MM.1S (cell line): Measurements from ENCODE around the gene PTPRO.

Source experiments
- EZH2 ChIP-seq: fragments of 300-600 bp; sonication (generic); optimal IDR thresholded peaks from 2 replicates; pipeline ENCODE3; 2017; ENCODE audit warnings: low read depth, mild to moderate bottlenecking, antibody characterized with exemption, low read length, mixed read lengths
- TF ChIP-seq, protein P1 (sequence below): fragments of 300-600 bp; sonication (generic); IDR thresholded peaks from 2 replicates; pipeline ENCODE4 v1.5.1; 2016; ENCODE audit warnings: antibody characterized with exemption, low read length, mixed read lengths

GRCh38 chr12:15543347-15543746 lies 221.0 kb downstream of the PTPRO start:
- TF ChIP-seq EZH2 = no peak
- TF ChIP-seq, protein P1, sequence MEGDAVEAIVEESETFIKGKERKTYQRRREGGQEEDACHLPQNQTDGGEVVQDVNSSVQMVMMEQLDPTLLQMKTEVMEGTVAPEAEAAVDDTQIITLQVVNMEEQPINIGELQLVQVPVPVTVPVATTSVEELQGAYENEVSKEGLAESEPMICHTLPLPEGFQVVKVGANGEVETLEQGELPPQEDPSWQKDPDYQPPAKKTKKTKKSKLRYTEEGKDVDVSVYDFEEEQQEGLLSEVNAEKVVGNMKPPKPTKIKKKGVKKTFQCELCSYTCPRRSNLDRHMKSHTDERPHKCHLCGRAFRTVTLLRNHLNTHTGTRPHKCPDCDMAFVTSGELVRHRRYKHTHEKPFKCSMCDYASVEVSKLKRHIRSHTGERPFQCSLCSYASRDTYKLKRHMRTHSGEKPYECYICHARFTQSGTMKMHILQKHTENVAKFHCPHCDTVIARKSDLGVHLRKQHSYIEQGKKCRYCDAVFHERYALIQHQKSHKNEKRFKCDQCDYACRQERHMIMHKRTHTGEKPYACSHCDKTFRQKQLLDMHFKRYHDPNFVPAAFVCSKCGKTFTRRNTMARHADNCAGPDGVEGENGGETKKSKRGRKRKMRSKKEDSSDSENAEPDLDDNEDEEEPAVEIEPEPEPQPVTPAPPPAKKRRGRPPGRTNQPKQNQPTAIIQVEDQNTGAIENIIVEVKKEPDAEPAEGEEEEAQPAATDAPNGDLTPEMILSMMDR = no peak
